Smooth muscle cell (in vitro differentiated cells): ENCODE results near the gene HSFX3. TPM values are rescaled to one million over a fixed set of nuclear protein-coding genes. Genes with fewer than 3 reads are reported as not detected.
"Not testable (repeated sequence)": the region's sequence is repeated elsewhere in the genome, so short reads cannot be mapped to it uniquely, and the experiment has no call there.

Experiments
- DNase-seq: peaks from one replicate; lab custom pipeline; 2025; ENCODE audit not compliant: unreplicated experiment; lab: John Stamatoyannopoulos, UW
- H2AFZ ChIP-seq: fragments of 200-600 bp; sonication (generic); 2 replicates; pipeline ENCODE4 v1.6.0; 2016; ENCODE audit warnings: antibody characterized with exemption, low read depth, mild to moderate bottlenecking
- H3F3A ChIP-seq: fragments of 200-600 bp; sonication (generic); 2 replicates; pipeline ENCODE4 v1.6.0; 2017; ENCODE audit warnings: antibody characterized with exemption, low read depth
- H3K27ac ChIP-seq: fragments of 200-600 bp; sonication (generic); 2 replicates; pipeline ENCODE4 v1.5.1; 2016; ENCODE audit warnings: low read depth, mild to moderate bottlenecking
- H3K27me3 ChIP-seq: fragments of 200-600 bp; sonication (generic); 2 replicates; pipeline ENCODE4 v1.6.1; 2016; ENCODE audit warnings: low read depth, mild to moderate bottlenecking
- H3K36me3 ChIP-seq: fragments of 200-600 bp; sonication (generic); 2 replicates; pipeline ENCODE4 v1.5.1; 2016; ENCODE audit warnings: low read depth
- H3K4me1 ChIP-seq: fragments of 200-600 bp; sonication (generic); 2 replicates; pipeline ENCODE4 v1.5.1; 2016; ENCODE audit warnings: low read depth
- H3K4me2 ChIP-seq: fragments of 200-600 bp; sonication (generic); 2 replicates; pipeline ENCODE4 v1.6.0; 2016; ENCODE audit warnings: mild to moderate bottlenecking
- H3K4me3 ChIP-seq: fragments of 200-600 bp; sonication (generic); 2 replicates; pipeline ENCODE4 v1.5.1; 2016; ENCODE audit warnings: mild to moderate bottlenecking
- H3K79me2 ChIP-seq: fragments of 200-600 bp; sonication (generic); 2 replicates; pipeline ENCODE4 v1.6.0; 2016; ENCODE audit warnings: low read depth, mild to moderate bottlenecking
- H3K9ac ChIP-seq: fragments of 200-600 bp; sonication (generic); 2 replicates; pipeline ENCODE4 v1.6.0; 2016; ENCODE audit warnings: low read depth
- H3K9me3 ChIP-seq: fragments of 200-600 bp; sonication (generic); replicated peaks from 2 replicates; pipeline ENCODE4 v1.5.1; 2016; ENCODE audit warnings: low read depth
- H4K20me1 ChIP-seq: fragments of 200-600 bp; sonication (generic); 2 replicates; pipeline ENCODE4 v1.6.0; 2016; ENCODE audit warnings: low read depth
- WGBS: methylation state at CpG from one replicate; pipeline ENCODE4 v1.1.7; 2016; ENCODE audit warnings: low lambda C conversion rate; 5-methylcytosine and 5-hydroxymethylcytosine counted together
- polyA plus RNA-seq: library from polyadenylated mRNA; unstranded; fragments of >200 nt; fragmentation: Nextera tagmentation; extraction: Ambion mirVana; gene quantifications from 2 replicates; pipeline ENCODE4 v1.2.1, GENCODE V29; 2016
- total RNA-seq: library from RNA; depleted of rRNA; stranded (reverse); fragments of >200 nt; gene quantifications from 2 replicates; pipeline ENCODE4 v1.2.3, GENCODE V29; 2014
- TF ChIP-seq, protein P1 (sequence below): fragments of 200-600 bp; sonication (generic); IDR thresholded peaks from 2 replicates; pipeline ENCODE4 v1.5.1; 2017; ENCODE audit warnings: borderline replicate concordance, mild to moderate bottlenecking, antibody characterized with exemption; ENCODE audit not compliant: insufficient read depth, poor library complexity, severe bottlenecking

Gene HSFX3
- total and polyA plus RNA-seq, 2 experiments from 2014 or later = not detected

DNA sequence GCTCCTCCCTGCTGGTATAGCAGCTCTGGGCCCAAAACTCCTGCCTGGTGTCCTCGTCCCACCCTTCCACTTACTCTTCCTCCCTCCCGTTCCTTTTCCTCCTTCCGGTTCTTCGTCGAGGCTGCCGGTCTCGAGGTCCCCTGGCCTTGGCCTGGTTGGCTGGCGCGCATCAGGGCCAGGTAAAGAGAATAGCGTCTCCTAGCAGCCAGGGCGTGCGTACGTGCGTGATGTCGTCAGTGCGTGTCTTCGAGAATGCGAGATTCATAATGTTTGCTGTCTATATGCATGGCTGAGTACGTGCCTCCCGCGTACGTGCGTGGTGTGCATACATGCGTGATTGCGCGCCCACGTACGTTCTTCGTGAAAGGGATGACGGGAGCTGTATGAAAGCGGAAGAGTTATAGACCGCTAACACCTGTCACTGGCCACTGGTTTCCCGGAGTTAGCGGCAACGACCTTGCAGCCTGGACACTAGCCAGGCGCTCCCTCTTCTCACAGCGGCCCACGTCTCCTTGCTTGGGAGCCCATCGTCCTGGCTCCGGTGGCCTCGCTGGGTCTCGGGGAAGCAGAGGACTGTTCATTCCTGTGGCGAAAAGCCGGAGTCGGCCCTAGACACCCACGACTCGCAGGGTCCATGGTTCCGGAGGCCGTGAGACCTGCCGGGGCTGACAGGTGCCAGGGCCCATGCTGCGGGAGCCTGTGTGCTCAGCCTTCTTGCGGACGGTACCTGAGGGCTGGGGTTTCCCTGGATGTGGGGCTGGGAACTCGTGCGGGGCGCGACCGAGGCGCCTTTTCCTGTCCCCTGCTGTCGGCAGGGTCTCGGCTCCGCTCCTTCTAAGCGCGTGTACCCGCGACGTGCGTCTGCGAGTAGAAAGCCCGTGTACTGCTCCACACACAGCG lies 8.9 kb downstream of the HSFX3 start, which contains the start of gene EOLA1:
EOLA1 (plus strand) TSS at position 392 of the 900 bp plus-strand sequence. CDS start 4,619 bp downstream, outside the sequence.
- no peaks in the 10 kb centered on the region for H3K27me3 ChIP-seq
- 44% methylated on average over 69 of the region's 71 CpGs for WGBS
- H3K4me2 ChIP-seq = peak within 1 kb of the TSS; percentile 82
- no peaks in the 10 kb centered on the region for H3K9me3 ChIP-seq
- peak within 1 kb of the TSS; percentile 6 for H2AFZ ChIP-seq
- H4K20me1 ChIP-seq = no peaks in the 10 kb centered on the region
- H3K36me3 ChIP-seq = no peaks in the 10 kb centered on the region
- DNase-seq = no peak
- H3K4me3 ChIP-seq = peak within 1 kb of the TSS; percentile 57
- no peaks in the 10 kb centered on the region for H3K4me1 ChIP-seq
- peak within 1 kb of the TSS; percentile 93 for H3K27ac ChIP-seq
- TF ChIP-seq, protein P1, sequence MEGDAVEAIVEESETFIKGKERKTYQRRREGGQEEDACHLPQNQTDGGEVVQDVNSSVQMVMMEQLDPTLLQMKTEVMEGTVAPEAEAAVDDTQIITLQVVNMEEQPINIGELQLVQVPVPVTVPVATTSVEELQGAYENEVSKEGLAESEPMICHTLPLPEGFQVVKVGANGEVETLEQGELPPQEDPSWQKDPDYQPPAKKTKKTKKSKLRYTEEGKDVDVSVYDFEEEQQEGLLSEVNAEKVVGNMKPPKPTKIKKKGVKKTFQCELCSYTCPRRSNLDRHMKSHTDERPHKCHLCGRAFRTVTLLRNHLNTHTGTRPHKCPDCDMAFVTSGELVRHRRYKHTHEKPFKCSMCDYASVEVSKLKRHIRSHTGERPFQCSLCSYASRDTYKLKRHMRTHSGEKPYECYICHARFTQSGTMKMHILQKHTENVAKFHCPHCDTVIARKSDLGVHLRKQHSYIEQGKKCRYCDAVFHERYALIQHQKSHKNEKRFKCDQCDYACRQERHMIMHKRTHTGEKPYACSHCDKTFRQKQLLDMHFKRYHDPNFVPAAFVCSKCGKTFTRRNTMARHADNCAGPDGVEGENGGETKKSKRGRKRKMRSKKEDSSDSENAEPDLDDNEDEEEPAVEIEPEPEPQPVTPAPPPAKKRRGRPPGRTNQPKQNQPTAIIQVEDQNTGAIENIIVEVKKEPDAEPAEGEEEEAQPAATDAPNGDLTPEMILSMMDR = no peak
- H3F3A ChIP-seq = no peaks in the 10 kb centered on the region
- peak within 1 kb of the TSS; percentile 71 for H3K9ac ChIP-seq
- no peaks in the 10 kb centered on the region for H3K79me2 ChIP-seq

DNA sequence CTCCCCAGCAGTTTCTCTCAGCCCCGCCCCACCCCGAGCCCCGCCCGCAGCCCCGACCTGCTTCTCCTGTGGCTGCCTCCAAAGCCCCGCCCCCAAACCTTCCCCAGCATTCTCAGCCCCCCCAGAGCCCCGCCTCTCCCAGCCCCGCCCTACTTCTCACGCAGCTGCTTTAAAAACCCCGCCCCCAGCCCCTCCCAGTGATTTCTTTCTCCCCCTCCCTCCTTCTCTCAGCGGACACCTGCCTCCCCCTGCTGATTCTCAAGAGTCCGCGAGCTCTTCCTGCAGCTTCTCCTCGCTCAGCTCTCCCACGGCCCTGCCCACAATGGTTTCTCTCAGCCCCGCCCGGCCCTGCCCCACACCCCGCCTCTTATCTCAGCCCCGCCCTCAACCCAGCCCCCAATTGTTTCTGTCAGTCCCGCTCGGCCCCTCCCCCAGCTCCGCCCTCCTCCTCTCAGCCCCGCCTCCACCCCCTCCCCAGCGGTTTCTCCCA lies 9.5 kb downstream of the HSFX3 start:
- Histone ChIP-seq H3K4me1 (no peaks in the 10 kb centered on the region), H3F3A (no peaks in the 10 kb centered on the region), H3K79me2 (no peaks in the 10 kb centered on the region), H3K27ac (peak overlapping the region; percentile 93), H3K27me3 (no peaks in the 10 kb centered on the region), H4K20me1 (no peaks in the 10 kb centered on the region), H2AFZ (no peak overlapping the region), H3K36me3 (no peaks in the 10 kb centered on the region), H3K9me3 (no peaks in the 10 kb centered on the region), H3K4me2 (peak overlapping the region; percentile 82), H3K9ac (peak overlapping the region; percentile 71), H3K4me3 (peak overlapping the region; percentile 50)
- TF ChIP-seq, protein P1 = no peak
- peak; percentile 78 for DNase-seq
- 40% methylated on average over 1 of the region's 24 CpGs for WGBS

DNA sequence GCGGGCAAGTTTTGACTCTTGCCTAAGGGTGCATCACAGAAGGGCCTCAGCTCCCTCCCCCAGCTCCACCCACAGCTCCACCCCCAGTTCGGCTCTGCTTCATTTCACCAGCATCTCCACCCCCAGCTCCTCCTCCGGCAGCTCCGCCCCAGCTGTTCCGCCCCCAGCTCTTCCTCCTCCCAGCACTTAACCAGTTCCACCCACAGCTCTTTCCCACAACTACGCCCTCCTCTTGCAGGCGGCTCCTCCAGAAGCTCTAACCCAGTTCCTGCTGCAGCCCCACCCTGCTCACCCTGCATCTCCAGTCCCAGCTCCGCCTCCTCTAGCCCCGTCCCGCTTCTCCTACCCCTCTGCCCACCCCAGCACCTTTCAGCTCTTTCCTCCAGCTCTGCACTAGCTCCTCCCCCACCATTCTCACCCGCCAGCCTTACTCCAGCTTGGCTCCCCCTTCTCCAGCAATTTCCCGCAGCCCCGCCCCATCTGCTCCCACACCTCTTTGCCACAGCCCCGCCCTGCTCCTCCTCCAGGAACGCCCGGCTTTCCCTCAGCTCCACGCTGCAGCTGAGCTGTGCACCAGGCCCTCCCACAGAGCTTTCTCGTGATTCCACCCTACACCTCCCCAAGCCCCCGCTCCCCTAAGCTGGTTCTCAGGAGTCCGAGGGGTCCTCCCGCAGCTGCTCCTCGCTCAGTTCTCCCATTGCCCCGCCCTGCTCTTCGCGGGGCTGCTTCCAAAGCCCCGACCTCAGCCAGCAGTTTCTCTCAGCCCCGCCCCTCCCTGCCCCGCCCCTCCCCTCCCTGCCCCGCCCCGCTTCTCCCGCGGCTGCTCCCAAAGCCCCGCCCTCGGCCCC lies 10.2 kb downstream of the HSFX3 start:
- TF ChIP-seq, protein P1 = no peak

DNA sequence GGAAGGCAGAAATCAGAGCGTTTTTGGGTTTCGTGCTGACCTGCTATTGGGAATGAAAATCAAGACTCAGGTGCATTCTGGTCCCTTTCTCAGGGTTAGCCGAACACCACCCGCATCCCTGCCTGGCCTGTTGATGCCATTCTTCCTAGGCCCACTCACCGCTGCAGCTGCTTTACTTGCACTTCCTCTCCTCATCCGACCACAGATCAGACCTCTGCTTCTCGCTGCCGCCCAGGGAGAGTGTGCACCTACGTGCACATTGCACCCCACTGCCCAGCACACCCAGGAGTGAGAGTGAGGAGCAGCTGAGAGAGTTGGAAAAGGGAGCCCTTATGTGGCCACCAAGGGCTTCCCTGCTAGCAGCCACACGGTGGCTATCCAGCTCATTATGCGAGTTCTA lies 12.2 kb downstream of the HSFX3 start:
- not testable (repeated sequence) for H3K4me1 ChIP-seq, H3K9me3 ChIP-seq, H4K20me1 ChIP-seq, H3K4me3 ChIP-seq, DNase-seq, H3K27ac ChIP-seq, H3K9ac ChIP-seq, H3K36me3 ChIP-seq, H3F3A ChIP-seq, H2AFZ ChIP-seq, H3K27me3 ChIP-seq, H3K79me2 ChIP-seq, H3K4me2 ChIP-seq
- 91% methylated on average over 9 of the region's 11 CpGs for WGBS

More for the DNA sequence above, 10.2 kb downstream of the HSFX3 start:
- DNase-seq = peak; percentile 78
- Histone ChIP-seq H2AFZ (no peak overlapping the region), H3K4me3 (peak overlapping the region; percentile 57), H3K79me2 (no peaks in the 10 kb centered on the region), H3K27me3 (no peaks in the 10 kb centered on the region), H3K9me3 (no peaks in the 10 kb centered on the region), H3F3A (no peaks in the 10 kb centered on the region), H3K27ac (no peak overlapping the region), H3K36me3 (no peaks in the 10 kb centered on the region), H3K9ac (no peak overlapping the region), H3K4me1 (no peaks in the 10 kb centered on the region), H4K20me1 (no peaks in the 10 kb centered on the region), H3K4me2 (peak overlapping the region; percentile 82)
- 61% methylated on average over 15 of the region's 34 CpGs for WGBS

DNA sequence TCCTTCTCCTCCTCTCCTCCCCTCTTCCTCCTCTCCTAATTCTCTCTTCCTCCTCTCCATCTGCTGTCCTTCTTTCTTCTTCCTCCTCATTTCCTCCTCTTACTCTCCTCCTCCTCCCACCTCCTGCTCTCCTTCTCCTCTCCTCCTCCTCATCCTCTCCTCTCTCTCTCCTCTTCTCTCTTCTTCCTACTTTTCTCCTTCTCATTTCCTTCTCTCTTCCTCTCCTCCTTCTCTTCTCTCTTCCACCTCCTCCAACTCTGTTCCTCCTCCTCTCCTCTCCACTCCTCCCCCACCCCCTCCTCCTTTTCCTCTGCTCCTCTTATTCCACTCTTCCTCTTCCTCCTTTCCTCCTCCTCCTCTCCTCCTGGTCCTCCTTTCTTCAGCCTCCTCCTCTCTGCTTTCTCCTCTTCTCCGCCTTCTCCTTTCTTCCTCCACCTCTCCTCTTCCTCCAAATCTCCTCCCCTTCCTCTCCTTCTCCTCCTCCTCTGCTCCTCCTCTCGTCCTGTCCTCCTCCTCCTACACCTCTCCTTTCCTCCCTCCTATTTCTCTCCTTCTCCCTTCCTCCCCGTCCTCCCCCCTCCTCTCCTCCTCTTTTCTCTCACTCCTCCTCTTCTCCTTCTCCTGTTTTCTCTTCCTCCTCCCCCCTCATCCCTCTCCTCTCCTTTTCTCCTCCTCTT lies 14.7 kb downstream of the HSFX3 start:
- H3K79me2 ChIP-seq, H3F3A ChIP-seq, H2AFZ ChIP-seq, H3K9ac ChIP-seq, H3K27ac ChIP-seq, H3K9me3 ChIP-seq, H3K36me3 ChIP-seq, H3K4me3 ChIP-seq, H4K20me1 ChIP-seq, H3K4me1 ChIP-seq, H3K27me3 ChIP-seq, H3K4me2 ChIP-seq, DNase-seq: not testable (repeated sequence)
- WGBS = 37% methylated on average over 3 of the region's 3 CpGs
